Activated T-cell treated with anti-CD3 and anti-CD28 coated beads for 4 hours (primary cell): ENCODE measurements around the gene EME2.
A peak's percentile ranks its signal among the peaks of the same experiment; 100 is the strongest.

Experiments used
- DNase-seq: peaks from one replicate; pipeline ENCODE4 v3.0.0-alpha.2; 2020

Gene EME2

GRCh38 chr16:1779741-1780676 lies 7.4 kb downstream of the EME2 start:
- DNase-seq: no peak

GRCh38 chr16:1780677-1781072 lies 8.1 kb downstream of the EME2 start:
- no peak for DNase-seq

DNA sequence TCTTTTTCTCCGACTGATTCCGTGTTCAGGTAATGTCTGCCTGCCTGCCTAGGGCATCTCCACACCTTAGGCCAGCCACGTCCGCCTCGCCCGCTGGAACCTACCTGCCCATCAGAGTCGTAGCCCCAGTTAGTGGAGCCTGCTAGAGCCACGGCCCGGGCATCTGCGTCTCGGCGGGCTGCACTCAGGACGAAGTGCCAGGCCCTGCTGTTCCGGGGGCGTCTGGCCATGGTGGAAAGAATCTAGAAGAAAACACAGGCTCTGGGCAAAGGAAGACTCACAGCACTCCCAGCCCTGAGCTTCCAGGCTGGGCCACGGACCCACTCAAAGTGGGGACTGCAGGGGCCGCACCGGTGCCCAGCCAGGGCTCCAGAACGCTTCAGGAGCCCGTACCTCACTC lies 8.6 kb downstream of the EME2 start:
- no peak for DNase-seq

DNA sequence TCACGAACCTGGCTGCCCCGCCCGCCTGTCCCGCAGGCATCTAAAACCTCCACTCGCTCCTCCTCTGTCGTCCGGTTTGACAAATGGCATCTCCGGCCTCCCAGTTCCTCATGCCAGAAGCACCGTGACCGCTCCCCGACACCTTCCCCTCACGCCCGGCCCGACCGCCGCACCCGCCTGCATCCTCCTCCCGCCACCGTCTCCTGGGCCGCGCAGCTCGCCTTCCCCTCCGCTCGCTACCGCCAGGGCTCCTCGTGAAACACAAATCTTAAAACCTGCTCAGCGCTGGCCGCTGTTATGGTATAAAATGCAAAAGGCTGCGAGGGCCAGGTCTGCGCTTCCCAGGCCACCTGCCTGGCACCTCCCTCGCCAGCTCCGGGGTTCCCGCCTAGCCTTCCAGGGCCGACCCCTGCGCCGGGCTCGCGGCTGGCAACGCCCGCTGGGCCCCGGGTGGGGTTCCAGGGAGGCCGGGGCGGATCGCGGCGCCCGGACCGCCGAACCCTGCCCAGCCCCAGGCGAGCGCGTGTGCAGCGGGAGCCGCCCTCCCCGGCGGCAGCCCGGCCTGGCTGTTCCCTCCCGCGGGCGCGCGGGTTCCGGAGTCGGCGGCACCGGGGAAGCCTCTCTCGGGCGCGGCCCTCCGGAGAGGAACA lies 9.3 kb downstream of the EME2 start:
- no peak for DNase-seq

GRCh38 chr16:1782408-1783264 lies 10.0 kb downstream of the EME2 start, which contains the start of the genes NUBP2 and SPSB3:
TSS of gene NUBP2 (plus strand) at chr16:1782960. CDS start at chr16:1783021, 61 bp downstream.
TSS of gene SPSB3 (minus strand) at chr16:1782571. CDS start at chr16:1781483, 1,088 bp downstream.
- peak; percentile 89 for DNase-seq

DNA sequence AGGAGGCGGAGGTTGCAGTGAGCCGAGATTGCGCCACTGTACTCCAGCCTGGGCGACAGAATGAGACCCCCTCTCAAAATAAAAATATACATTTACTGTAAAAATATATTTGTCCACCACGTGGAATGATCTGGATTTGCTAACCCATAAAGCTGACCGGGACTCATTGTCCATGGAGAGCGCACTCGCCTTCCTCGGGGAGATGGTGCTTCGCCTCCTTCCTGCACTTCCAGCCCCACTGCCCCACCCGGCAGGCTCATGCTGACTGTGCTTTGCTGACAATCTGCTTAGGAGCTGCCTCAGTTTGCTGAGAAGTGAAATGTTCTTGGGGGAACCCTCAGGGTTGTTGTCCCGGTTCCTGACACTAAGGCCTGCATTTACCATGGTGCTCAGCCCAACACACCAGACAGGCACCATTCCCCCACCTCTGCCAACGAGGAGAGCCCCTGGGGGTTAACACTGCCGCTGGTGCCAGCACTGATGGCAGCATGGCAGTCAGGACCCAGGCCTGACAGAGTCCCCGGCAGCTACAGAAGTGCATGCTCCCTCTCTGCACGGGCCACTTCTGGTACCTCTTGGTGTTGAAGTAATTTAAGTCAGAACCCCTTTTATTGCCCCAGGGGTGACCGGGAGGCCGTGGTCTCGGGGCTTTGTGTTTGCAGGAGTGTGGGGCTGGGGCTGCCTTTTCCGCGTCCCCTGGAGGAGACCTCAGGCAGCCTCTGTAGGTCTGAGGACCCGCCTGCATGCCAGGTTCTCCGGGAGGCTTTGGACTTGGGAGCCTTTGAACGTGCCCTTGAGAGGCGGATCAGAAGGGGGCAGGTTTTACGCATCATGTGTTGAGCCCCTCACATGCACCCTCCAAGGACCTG lies 12.6 kb downstream of the EME2 start:
- no peak for DNase-seq

DNA sequence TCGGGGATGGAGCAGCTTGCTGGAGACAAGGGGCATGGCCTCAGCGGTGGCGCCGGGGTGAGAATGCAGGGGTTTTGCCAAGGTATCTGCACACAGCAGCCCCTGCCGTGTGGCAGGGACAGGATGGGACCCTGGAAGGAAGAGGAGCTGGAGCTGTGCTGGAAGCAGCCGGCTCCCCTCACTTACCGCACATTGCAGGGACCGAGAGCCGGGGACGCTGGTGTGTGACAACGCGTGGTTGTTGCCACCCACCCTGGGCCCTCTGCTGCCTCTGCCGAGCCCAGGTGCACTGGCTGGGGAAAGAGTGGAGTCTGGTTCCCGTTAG lies 13.2 kb downstream of the EME2 start:
- no peak for DNase-seq

- DNase-seq: no peak
These were observed 13.8 kb downstream of the EME2 start for GRCh38 chr16:1786242-1787055.

GRCh38 chr16:1787056-1787321 lies 14.4 kb downstream of the EME2 start:
- DNase-seq: no peak

GRCh38 chr16:1787322-1788094 lies 14.9 kb downstream of the EME2 start:
- no peak for DNase-seq

- DNase-seq: no peak
These were observed 15.6 kb downstream of the EME2 start for GRCh38 chr16:1788095-1788707.

DNA sequence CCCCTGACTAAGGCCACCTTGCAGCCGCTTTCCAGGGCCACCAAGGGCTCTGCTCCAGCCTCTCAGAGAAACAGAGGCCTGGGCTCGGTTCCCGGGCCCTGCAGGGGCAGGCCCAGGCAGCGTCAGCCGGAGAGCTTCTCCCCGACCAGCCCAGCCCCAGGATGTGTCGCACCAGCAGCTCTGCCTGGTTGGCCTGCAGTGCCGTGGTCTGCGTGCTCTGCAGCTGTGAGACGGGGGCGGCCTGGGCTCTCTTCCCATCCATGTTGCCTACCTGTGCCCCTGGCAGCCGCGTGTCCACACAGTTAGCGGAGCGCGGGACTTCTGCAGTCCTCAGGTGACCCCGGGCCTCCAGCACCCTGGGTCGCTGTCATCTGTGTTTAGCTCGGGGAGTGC lies 16.1 kb downstream of the EME2 start:
- DNase-seq: no peak

DNA sequence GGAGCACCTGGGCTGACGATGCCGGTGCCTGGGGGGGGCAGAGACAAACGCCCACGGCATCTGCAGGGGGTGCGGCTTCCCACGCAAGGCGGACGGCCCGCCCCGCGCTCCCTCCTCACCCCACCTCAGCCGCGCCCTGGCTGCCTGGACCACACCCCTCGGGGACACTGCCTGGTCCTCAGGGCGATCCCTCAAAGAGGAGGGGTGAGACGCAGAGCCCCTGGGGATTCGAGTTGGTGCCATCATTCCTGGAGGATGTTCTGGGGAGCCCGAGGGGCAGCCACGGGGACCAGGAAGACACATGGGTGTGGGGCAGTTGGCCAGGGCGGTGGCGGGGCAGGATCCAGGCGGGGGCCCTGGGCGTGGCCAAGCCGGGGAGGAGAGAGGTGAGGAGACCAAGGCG lies 17.0 kb downstream of the EME2 start:
- DNase-seq: no peak

- no peak for DNase-seq
These were observed 17.6 kb downstream of the EME2 start for GRCh38 chr16:1790261-1790610.

DNA sequence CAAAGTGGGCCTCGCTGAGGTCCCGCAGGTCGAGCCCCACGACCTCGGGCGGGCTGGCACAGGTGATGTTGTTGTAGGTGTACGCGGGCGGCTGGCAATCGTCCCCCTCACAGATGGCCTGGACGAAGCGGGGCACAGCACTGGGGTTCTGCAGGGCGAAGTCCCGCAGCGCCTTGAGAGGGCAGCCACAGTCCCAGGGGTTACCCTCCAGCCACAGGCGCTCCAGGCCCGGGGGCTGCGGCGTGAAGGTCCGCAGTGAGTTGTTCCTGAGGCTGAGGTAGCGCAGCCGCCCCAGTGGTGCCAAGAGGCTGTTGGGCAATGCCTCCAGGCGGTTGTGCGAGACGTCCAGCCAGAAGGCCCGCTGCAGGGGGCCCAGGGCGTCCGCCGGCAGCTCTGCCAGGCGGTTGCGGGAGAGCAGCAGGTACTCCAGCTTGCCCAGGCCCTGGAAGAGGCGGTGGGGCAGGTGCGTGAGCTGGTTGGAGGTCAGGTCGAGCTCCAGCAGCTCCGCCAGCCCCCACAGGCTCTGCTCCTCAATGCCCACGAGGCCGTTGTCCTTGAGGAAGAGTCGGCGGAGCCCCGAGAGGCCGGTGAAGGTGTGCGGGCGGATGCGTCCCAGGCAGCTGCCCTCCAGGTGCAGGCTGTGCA lies 18.1 kb downstream of the EME2 start:
- DNase-seq: no peak

DNA sequence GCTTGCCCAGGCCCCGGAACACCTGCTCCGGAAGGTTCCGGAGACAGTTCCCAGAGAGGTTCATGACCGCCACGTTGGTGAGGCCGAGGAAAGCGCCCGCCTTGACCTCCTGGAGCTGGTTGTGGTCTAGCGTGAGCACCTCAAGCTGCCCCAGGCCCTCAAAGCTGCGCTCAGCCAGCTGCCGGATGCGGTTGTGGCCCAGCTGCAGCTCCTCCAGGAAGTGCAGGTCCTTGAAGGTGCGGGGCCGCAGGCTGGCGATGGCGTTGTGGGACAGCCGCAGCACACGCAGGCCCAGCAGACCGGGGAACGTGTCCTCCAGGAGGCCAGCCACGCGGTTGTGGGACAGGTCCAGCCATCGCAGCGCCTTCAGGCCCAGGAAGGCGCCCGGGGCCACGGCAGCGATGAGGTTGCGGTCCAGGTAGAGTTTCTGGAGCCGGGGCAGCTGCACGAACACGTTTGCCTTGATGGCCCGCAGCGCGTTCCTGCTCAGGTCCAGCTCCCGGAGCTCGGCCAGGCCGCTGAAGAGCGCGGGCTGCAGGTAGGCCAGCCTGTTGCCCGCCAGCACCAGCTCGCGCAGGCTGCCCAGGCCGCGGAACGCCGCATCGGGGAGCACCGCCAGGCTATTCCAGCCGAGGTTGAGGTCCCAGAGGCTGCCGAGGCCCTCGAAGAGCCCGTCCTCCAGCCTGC lies 18.8 kb downstream of the EME2 start:
- no peak for DNase-seq

DNA sequence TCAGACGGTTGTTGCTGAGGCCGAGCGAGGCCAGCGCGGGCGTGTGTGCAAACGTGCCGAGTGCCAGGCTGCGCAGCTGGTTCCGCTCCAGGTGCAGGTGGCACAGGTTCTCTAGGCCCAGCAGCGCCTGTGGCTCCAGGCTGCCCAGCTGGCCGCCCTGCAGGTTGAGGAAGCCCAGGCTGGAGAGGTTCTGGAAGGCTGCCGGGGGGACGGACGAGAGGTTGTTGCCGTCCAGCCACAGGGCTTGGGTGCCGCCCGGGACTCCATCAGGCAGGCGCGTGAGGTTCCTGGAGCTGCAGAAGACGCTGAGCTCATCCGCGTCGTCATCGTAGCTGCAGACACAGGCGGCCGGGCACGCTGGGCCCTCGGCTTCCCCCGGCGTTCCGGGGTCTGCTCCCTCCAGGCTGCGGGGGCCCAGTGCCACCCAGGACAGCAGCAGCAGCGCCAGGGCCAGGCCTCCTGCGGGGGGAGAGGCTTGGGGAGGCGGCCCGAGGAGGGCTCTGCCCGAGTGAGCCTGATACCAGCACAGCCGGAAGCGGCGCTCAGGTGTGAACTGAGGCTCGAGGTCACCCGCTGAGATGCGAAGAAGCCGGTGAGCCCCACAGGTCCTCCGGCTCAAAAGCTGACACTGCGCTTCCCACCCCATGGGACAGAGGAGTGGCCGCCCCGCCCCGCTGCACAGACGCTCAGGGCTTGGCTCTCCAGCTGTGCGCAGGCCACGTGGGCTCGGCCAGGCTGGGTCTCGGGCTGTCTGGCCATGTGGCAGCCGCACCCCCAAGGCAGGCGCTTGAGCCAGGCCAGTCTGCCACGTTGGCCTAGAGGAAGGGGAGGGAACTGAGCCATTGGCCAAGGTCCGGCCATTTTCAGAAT lies 19.6 kb downstream of the EME2 start:
- DNase-seq: no peak

- no peak for DNase-seq
These were observed 20.4 kb downstream of the EME2 start for GRCh38 chr16:1792836-1793577.
